Fibroblast of pulmonary artery (primary cell): ENCODE measurements around the gene HOMEZ.

Source experiments
- DNase-seq: peaks from one replicate; pipeline ENCODE4 v3.0.0-alpha.2; 2010; ENCODE audit warnings: low read depth
- H3K4me3 ChIP-seq: replicated peaks from 2 replicates; pipeline ENCODE4 v1.5.1; 2011; ENCODE audit warnings: low read depth, mild to moderate bottlenecking, control low read depth, low read length, moderate library complexity
- CTCF ChIP-seq: IDR thresholded peaks from 2 replicates; pipeline ENCODE4 v1.5.1; 2011; ENCODE audit warnings: mild to moderate bottlenecking, control low read depth, low read length, inconsistent platforms; ENCODE audit errors: missing control alignments

The HOMEZ gene

GRCh38 chr14:23323838-23324454, 38.0 kb upstream of the HOMEZ start:
- no peak overlapping the region for H3K4me3 ChIP-seq
- no peak for DNase-seq
- no peak for TF ChIP-seq CTCF

DNA sequence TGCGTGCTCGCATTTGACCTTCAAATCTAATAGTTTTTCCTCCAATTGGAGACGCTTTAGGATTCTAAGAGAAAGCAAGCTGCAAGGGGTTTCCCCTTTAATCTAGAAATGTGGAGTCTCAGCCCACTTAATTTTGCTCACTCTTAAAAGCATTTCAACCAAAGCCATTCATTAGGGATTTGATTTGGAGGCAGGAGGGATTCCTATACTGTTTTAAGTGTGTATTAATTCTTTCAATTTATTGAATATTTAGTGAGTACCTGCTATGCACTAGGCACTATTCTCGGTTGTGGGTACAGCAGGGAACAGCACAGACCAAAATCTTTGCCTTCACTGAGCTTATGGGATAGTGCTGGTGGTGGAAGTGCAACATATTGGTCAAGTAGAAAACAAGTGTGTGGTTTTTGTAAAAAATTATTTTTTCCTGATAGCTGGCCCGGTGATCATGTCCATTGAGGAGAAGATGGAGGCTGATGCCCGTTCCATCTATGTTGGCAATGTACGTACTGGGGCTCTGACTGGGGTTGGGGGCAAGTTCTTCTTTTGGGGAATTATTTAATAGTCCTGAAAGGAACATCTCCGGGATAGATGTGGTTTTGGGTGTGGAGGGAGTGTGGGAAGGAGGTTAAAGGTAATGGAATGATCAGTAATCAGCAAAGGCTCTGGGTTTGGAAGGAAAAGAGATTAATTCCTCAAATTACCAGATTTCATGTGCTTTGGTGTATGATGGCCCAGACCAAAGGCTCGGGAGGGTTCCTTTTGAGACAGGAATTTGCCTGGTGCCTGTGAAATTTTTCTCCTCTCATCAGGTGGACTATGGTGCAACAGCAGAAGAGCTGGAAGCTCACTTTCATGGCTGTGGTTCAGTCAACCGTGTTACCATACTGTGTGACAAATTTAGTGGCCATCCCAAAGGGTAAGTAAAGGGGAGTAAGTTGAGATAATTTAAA, 36.9 kb upstream of the HOMEZ start:
- H3K4me3 ChIP-seq: peak overlapping the region; percentile 89
- no peak for TF ChIP-seq CTCF
- DNase-seq: no peak

- peak; percentile 46 for DNase-seq
- H3K4me3 ChIP-seq: peak overlapping the region; percentile 89
- no peak for TF ChIP-seq CTCF
Measured at GRCh38 chr14:23321572-23322547, 35.9 kb upstream of the HOMEZ start.

DNA sequence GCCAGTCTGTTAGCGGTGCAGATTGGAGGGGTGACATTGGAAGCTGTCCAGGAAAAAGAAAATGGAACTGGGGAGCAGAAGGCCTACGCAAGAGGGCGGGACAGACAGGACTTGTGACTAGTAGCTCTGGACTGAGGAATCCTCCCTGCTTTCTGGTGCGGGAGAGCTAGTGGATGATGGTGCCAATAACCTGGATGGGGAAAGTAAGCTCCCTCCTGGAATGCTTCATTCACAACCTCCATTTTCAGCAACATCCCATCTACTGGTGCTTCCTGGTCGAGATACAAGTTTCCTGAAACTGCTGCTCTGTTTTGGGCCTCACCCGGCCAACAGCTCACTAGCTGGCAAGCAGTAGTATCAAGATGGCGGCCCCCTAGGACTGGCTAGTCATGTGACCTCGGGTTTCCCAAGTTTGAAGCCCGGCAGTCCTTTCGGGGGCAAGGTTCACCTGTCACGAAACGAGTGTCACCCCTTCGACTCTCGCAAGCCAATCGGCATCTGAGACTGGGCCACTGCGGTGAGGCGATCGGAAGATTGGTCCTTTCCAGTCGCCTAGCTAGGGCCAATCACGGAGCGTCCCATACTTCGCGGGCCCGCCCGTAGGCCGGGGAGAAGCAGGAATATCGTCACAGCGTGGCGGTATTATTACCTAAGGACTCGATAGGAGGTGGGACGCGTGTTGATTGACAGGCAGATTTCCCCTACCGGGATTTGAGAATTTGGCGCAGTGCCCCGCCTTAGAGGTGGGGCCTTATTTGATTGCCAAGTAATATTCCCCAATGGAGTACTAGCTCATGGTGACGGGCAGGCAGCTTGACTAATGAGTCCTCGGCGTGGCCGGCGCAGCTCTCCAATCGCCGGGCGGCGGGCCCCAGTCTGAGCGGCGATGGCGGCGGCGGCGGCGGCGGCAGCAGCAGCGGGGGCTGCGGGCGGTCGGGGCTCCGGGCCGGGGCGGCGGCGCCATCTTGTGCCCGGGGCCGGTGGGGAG, 34.9 kb upstream of the HOMEZ start, which contains the start of gene PABPN1:
Gene PABPN1, plus strand, starts transcription at position 874 of the 988 bp plus-strand sequence. Its CDS starts 13 bp downstream, at position 887.
- DNase-seq: peak; percentile 100
- peak within 1 kb of the TSS; percentile 89 for H3K4me3 ChIP-seq
- TF ChIP-seq CTCF: no peak

DNA sequence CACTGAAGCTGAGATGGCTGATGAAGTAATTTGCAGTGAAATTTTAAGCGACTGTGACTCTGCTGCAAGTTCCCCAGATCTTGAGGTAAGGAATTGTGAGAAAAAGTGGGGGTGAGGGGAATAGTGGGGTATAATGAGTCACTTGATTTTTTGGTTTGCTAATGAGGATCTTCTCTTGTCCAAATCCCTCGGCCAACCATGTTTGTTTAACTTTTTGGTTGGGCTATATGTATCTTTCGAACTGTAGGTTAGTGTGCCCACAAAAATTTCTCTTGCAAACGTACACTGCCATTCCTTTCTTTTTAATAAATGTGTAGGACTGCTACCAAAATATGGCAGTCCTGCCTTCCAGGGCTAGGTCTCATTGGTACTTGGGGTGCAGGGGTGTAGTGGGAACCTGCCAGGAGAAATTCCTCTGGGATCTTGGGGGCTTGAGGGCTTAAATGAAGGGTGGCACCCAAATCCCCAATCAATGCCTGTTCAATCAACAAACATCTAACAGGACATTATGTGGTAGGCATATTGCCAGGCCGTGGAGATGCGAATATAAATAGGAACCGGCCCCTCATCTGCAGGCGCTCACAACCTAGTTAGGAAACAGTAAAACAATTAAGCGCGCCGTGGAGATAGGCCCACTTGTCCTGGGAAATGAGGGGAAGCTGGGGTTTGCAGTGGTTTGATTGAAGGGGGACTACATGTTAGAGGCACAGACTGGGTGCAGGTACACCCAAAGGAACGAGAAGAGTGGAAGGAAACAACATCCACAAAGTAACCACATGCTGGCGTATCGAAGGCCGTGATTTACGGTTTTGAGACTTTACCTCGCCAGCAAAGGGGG, 34.0 kb upstream of the HOMEZ start:
- TF ChIP-seq CTCF: no peak
- DNase-seq: no peak
- H3K4me3 ChIP-seq: peak overlapping the region; percentile 49
